ENCODE measurements around the gene TRIM13.
A peak's percentile ranks its signal among the peaks of the same experiment; 100 is the strongest.
"Not testable (repeated sequence)": the region's sequence is repeated elsewhere in the genome, so short reads cannot be mapped to it uniquely, and the experiment has no call there.

TRIM13 gene

DNA sequence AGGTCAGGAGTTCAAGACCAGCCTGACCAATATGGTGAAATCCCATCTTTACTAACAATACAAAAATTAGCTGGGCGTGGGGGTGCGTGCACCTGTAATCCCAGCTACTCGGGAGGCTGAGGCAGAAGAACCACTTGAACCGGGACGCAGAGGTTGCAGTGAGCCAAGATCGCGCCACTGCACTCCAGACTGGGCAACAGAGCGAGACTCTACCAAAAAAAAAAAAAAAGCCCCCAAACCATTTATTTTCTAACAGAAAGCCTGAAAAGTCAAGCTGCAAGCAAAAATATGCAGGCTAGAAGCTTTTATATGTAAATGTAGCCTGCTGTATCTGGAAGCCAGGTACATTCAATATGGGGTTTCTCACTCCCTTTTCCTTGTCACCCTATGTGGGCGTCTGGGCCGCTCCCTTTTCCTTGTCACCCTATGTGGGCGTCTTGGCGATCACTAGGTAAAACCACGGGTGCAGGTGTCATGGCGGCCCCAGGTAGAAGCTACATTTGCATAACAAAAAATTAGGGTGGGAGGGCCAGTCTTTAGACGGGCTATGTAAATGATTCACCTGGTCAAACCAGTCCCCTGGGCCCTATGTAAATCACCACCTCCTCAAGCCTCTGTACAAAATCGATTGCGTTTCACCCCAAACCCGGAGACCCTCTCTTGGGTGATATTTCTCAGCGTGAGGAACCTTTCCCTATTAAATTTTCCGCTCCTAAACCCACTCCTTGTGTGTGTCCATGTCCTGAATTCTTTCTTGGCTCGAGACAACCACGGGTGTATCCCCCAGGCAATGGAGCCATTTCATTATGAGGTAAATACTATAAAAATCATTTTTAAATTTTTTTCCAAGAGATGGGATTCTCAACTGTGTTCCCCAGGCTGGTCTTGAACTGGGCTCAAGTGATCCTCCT lies 2.1 kb downstream of the TRIM13 start:
- no peak for DNase-seq

DNA sequence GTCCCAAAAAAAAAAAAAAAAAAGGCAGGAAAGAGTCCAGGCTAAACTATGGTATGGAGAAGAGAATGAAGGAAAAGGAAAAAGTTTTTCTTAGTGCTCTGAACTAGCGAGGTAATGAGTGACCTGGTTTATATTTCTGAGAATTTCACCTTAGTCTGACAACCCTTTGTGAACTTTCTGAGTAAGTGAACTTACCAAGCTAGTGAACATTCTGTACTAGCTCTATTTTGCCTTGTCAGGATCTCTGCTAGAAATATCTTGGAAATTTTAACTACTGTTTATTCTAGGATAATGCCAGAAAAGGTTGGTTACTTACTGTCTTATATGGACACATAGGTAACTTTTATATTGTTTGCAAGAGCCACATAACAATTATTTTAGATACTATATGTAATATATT lies 4.4 kb downstream of the TRIM13 start:
- DNase-seq, result no peak

DNA sequence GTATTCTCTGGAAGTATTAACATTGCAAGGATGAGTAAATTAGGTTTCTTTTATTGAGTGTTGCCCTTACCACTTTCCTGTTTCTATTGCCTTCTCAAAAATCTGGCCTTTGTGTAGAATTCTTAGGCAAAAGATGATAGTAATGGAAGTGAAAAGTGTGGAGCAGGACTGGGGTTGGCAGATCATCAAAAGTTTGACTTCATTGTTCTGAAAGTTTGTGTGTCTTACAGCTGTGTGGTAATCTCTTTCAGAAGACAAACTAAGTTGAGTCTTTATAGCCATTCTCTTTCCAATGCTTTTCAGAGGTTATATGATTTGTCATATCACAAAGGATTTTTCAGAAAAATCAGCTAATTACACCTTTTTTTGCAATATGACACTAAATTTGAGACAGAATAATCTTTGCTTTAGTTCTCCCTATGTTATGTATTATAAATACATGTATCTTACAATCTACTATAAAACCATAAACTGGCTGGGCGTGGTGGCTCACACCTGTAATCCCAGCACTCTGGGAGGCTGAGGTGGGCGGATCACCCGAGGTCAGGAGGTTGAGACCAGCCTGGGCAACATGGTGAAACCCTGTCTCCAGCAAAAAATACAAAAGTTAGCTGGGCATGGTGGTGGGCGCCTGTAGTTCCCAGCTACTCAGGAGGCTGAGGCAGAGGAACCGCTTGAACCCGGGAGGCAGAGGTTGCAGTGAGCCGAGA lies 9.7 kb downstream of the TRIM13 start:
- DNase-seq, result no peak

DNA sequence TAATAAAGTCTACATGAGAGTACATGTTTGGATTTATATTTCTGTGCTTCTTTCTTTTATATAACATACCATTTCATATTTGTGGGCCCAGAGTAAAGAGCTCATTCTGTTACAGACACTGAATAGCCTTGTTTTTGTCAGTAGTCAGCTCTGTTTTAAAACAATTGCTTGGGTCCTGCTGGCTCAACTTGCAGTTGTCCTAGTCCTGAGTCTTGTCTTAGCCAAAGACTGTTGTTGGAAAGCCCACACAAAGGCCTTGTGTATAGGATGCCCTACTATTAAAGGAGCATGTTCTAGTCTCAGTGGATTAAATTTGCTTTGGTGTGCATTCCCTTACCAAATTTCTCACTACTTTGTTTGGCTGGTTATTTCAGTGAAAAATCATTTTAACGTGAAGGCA lies 14.6 kb downstream of the TRIM13 start:
- no peak for DNase-seq

DNA sequence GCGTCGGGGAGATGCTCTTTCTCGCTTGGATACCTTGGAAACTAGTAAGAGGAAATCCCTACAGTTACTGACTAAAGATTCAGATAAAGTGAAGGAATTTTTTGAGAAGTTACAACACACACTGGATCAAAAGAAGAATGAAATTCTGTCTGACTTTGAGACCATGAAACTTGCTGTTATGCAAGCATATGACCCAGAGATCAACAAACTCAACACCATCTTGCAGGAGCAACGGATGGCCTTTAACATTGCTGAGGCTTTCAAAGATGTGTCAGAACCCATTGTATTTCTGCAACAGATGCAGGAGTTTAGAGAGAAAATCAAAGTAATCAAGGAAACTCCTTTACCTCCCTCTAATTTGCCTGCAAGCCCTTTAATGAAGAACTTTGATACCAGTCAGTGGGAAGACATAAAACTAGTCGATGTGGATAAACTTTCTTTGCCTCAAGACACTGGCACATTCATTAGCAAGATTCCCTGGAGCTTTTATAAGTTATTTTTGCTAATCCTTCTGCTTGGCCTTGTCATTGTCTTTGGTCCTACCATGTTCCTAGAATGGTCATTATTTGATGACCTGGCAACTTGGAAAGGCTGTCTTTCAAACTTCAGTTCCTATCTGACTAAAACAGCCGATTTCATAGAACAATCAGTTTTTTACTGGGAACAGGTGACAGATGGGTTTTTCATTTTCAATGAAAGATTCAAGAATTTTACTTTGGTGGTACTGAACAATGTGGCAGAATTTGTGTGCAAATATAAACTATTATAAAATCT lies 15.7 kb downstream of the TRIM13 start:
- DNase-seq, result no peak

DNA sequence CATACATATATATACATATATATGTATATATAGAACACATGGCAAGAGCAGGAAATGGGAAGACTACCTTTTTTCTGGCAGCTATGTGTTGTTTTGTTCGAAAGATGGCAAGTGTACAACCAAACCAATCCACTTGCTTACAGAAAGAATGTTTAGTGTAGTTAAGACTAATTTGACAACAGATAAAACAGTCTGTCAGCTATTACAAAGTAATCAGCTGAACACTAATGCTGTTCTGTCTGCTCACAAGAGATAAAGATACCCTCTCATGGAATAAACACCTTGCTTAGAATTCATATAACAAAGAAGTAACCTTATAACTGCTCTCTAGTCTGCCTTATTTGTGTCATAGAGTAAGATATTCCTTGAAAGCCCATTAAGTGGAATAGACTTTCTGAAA lies 17.5 kb downstream of the TRIM13 start:
- no peak for DNase-seq

DNA sequence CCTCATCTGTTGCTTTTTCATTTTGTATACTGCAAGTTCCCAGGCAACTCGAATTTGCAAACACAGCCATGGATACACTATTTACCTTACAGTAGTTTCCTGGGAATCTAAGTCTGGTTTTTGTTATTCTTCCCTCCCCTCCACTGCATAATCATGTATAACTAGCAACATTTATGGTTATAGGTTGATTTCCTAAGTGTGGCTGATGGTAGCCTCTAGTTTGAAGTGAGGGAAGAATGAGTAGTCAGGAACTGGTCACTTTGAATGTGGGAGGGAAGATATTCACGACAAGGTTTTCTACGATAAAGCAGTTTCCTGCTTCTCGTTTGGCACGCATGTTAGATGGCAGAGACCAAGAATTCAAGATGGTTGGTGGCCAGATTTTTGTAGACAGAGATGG lies 18.4 kb downstream of the TRIM13 start, which contains the start of gene KCNRG:
KCNRG (plus strand) TSS at position 187 of the 400 bp plus-strand sequence; CDS start at position 237, 50 bp downstream.
- no peak for DNase-seq

DNA sequence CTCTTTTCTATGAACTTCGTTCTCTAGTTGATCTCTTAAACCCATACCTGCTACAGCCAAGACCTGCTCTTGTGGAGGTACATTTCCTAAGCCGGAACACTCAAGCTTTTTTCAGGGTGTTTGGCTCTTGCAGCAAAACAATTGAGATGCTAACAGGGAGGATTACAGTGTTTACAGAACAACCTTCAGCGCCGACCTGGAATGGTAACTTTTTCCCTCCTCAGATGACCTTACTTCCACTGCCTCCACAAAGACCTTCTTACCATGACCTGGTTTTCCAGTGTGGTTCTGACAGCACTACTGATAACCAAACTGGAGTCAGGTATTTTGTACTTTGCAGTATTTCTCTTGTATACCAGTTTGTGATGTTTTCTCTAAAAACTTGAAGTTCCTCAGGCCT lies 18.9 kb downstream of the TRIM13 start:
- no peak for DNase-seq

DNA sequence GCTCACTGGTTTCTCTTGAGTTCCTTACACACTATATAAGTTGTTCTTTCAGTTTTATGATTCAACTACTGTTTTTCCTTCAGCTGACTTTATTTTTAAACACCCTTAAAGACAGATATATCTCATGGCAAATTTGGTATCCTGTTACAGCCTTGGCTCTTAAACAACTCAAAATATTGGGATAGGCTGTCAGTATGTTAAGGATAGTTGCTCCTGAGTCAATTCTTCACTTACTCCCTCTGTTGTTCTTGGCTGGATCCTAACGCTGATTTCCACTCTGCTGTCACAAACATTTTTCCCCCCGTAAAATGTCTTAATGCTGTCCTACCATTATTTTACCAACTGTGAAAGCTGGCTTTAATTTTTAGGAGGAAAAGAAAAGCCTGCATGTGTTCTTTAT lies 19.6 kb downstream of the TRIM13 start:
- no peak for DNase-seq

DNA sequence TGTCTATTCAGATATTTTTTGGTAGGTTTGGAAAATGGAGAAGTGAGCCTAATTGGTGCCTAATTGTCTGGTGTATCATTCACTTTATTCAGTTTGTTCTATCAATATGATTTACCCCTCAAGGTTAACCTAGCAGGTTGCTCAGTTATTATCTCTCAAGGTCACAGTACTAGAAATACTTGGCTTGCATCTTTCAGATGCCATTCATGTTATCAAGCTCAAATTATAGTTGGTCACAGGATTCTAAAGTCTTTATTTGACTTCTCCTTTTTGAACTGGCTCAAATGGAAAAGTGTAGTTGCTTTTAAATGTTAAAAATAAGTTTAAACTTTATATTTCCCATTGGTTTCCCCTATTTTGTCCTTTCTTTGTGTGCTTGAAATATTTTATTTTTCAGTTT lies 21.0 kb downstream of the TRIM13 start:
- DNase-seq, result no peak

DNA sequence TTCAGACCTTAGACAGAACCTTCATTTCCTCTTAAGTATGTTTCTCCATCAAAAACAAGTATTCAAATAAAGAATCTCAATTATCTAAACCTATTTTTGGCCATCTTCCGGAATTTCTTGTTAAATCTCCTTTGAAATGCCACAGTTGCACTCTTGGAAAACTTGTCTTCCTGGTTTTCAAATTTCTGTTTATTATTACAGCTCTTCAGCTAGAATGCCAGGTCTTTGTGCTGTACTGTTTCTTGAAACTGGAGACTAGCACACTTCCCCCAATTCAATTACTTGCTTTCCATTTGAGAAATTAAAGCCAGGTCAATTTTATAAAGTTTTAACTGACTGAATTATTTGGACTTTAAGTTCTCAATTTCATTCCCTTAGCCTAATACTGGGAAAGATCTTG lies 28.6 kb downstream of the TRIM13 start:
- no peak for DNase-seq

DNA sequence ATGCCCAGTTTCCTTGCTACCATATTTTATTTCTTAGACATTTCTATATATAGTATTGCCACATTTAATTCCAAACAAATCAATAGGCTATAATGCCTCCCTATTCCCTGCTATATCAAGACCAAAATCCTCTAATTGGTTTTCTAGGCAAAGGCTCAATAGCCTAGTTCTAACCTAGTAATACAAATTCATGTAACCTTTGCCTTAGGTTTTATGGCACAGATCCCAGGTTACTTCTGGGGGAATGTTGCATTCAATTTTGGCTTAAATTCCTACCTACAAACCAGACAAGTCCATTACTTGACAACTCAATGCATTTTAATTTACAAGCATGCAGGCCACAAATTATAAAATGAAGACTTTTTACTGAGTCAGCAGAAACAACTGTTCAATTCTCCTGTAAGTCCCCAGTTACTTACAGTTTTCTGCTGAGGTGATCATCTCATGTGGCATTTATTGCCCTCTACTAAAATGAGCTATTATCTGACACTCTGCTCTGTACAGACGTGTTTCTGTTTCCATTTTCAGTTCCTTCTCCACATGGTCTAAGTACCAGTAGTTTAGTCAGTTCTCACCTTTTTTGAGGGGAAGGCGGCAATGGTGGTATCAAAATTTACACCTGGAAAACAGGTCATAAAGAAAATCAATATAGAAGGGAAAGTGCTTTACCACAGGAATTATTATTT lies 30.1 kb downstream of the TRIM13 start:
- DNase-seq, result no peak

DNA sequence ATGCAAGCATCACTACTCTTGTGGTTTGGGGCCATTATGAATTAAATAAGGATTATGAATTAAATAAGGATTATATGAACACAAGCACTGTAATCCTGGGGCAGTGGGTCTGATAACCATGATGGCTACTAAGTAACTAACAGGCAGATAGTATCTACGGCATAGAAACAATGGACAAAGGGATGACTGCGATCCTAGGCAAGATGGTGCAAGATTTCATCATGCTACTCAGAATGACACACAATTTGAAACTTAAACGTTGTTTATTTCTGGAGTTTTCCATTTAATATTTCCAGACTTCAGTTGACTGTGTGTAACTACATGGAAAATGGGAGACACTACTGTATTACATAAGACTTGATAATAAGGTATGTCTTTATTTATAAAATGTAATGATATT lies 33.5 kb downstream of the TRIM13 start:
- peak in 1 of 2 experiments; percentile 46 for DNase-seq

DNA sequence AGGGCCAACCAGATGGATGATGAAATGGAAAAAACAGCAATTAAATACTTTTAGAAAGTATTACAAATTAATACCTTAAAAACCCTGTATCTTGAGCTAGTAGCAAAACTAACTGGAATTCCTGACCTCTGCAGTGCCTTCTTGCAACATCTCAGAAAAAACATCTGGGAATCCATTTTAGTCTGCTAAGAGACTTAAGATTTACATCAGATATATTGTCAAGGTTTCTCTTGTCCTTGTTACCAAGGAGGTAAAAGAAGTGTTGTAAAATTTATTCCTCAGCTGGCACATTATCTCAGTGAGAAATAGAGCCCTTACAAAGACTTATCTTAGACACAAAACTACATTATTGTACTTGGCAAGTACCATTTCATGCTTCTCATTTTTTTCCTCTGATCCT lies 36.9 kb downstream of the TRIM13 start:
- DNase-seq, result no peak

DNA sequence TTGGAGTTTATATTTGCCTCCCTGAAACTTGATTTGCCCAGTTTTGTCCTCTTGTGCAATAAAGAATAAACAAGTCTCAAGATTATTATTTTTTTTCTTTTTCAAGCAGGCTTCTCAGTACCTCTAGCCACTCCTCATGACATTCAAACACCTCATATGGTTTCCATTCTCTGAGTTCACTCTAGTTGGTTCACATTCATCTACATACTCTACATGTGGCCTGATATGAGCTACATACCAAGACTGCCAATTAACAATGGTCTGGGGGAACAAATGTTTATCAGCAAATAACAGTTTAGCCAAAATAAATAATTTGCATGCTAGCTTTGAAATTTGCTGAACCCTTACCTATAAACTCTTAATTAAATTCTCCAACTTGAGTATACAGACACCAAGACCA lies 40.9 kb downstream of the TRIM13 start:
- no peak for DNase-seq

DNA sequence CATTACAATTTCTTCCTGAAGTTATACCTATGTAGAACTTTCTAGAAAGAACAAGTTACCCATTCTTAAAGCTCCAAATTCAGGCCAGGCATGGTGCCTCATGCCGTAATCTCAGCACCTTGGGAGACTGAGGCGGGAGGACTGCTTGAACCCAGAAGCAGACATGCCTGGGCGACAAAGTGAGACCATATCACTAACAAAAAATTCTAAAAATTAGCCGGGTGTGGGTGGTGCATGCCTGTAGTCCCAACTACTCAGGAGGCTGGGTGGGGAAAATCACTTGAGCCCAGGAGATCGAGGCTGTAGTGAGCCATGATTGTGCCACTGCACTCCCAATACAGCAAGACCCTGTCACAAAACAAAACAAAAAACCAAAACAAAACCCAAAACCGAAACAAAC lies 41.4 kb downstream of the TRIM13 start:
- DNase-seq, result no peak

DNA sequence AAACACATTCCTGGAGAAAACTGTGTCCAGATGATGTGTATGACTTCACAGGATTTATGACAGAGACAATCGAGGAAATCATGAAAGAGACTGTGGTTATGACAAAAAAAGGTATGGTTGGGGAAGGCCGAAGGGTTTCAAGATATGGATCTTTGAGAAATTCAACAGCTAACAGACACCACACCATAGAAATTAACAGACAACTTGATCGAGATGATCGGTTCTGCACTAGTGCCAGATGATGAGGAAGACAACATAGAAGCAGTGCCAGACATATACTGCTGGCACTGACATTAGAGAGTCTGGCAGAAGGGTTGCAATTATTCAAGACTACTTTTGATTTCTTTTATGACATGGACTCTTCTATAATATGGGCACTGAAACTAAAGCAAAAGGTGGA lies 55.6 kb downstream of the TRIM13 start:
- no peak for DNase-seq

DNA sequence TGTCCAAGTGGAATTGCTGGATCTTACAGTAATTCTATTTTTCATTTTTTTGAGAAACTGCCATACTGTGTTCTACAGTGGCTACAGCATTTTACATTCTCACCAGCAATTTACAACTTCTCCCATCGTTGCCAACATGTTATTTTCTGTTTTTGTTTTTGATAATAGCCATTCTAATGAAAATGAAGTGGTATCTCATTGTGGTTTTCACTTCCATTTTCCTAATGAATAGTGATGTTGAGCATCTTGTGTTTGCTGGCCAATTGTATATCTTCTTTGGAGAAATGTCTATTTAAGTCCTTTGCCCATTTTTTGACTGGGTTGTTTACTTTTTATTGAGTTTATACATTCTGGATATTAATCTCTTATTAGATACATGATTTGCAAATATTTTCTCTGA lies 57.0 kb downstream of the TRIM13 start:
- DNase-seq, result no peak

DNA sequence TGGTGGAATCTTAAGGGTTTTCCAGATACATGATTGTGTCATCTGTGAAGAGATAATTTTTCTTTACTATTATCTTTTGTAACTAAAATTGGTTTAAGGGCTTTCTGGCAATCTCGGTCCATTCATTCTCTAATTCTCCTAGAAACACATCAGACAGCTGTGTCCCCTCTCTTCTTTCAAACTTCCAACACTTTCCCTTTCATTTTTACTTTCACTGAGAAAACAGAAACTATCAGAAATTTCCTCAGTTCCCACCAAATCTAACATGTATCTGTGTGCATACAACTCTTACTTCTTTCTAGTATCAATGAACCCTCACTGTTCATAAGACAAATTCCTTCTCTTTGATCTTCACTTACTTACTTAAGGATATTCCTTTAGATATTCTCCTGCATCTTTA lies 58.6 kb downstream of the TRIM13 start:
- no peak for DNase-seq

DNA sequence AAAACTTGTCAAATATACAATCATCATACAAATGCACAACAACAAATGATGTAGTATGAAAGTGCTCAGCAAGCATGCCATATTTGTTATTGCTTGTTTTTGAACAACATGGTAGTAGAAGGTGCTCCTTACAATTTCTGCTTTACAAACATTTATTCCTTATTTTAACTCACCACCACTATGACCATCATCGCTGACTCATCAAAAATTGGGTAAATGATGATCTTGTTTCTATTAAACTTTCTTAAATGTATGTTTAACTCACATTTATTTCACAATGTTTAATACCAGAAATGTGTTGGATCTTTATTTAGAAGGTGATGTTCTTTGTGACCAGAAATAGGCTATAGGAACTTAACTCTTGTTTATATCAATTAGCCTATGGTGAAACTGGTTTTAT lies 63.9 kb downstream of the TRIM13 start:
- DNase-seq, result no peak

DNA sequence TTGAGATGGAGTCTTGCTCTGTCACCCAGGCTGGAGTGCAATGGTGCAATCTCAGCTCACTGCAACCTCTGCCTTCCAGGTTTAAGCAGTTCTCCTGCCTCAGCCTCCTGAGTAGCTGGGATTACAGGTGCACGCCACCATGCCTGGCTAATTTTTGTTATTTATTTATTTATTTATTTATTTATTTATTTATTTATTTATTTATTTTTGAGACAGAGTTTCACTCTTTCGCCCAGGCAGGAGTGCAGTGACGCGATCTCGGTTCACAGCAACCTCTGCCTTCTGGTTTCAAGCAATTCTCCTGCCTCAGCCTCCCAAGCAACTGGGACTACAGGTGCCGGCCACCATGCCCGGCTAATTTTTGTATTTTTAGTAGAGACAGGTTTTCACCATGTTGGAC lies 65.5 kb downstream of the TRIM13 start:
- not testable (repeated sequence) for DNase-seq

DNA sequence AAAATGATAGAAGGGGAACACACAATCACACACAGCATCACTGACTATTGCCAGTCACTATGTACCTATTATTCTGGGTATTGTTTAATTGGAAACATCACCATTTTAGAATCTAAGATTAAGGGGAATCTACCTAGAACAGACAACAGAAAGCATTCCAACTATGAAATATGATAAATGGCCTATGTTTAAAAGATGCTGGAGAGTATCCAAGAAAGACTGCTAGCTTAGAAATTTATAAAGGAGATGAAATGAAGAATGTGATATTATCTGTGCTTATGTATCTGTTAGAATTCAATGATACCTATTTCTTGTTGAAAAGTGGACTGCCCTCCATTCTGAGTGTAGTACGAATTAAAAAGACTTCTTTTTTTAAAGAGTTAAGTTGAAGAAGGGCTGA lies 68.9 kb downstream of the TRIM13 start:
- DNase-seq, result no peak
